ENCODE measurements around the gene RGS11.

RGS11 gene

GRCh38 chr16:305916-306626 lies 30.3 kb upstream of the RGS11 start:
- TF ChIP-seq FOXP2 (optimal IDR thresholded peaks at IDR 0.05; ENCODE audit: borderline replicate concordance, extremely low read depth, extremely low read length, insufficient read depth) (no peak), POLR2AphosphoS5 (IDR thresholded peaks at IDR 0.05; ENCODE audit: low read depth, low read length) (no peak), SIN3A (IDR thresholded peaks at IDR 0.05; ENCODE audit: borderline replicate concordance, insufficient read depth, low read length) (no peak), REST (IDR thresholded peaks at IDR 0.05; ENCODE audit: insufficient read depth in 1 of 2, low read depth in 2 of 2, low read length in 2 of 2) (no peak), TAF1 (IDR thresholded peaks at IDR 0.05; ENCODE audit: borderline replicate concordance, insufficient read depth, low read length) (no peak)

GRCh38 chr16:303760-304505 lies 28.2 kb upstream of the RGS11 start:
- no peak for TF ChIP-seq TAF1 (IDR thresholded peaks at IDR 0.05; ENCODE audit: borderline replicate concordance, insufficient read depth, low read length)
- no peak for TF ChIP-seq SIN3A (IDR thresholded peaks at IDR 0.05; ENCODE audit: borderline replicate concordance, insufficient read depth, low read length)
- no peak for TF ChIP-seq REST (IDR thresholded peaks at IDR 0.05; ENCODE audit: insufficient read depth in 1 of 2, low read depth in 2 of 2, low read length in 2 of 2)
- no peak for TF ChIP-seq FOXP2 (optimal IDR thresholded peaks at IDR 0.05; ENCODE audit: borderline replicate concordance, extremely low read depth, extremely low read length, insufficient read depth)
- TF ChIP-seq POLR2AphosphoS5 (IDR thresholded peaks at IDR 0.05; ENCODE audit: low read depth, low read length) = no peak

- TF ChIP-seq POLR2AphosphoS5 (IDR thresholded peaks at IDR 0.05; ENCODE audit: low read depth, low read length) (no peak), FOXP2 (optimal IDR thresholded peaks at IDR 0.05; ENCODE audit: borderline replicate concordance, extremely low read depth, extremely low read length, insufficient read depth) (no peak), TAF1 (IDR thresholded peaks at IDR 0.05; ENCODE audit: borderline replicate concordance, insufficient read depth, low read length) (no peak), REST (IDR thresholded peaks at IDR 0.05; ENCODE audit: insufficient read depth in 1 of 2, low read depth in 2 of 2, low read length in 2 of 2) (no peak), SIN3A (IDR thresholded peaks at IDR 0.05; ENCODE audit: borderline replicate concordance, insufficient read depth, low read length) (no peak)
These were observed 26.2 kb upstream of the RGS11 start for GRCh38 chr16:301950-302349.

- TF ChIP-seq REST (IDR thresholded peaks at IDR 0.05; ENCODE audit: insufficient read depth in 1 of 2, low read depth in 2 of 2, low read length in 2 of 2) (no peak), TAF1 (IDR thresholded peaks at IDR 0.05; ENCODE audit: borderline replicate concordance, insufficient read depth, low read length) (no peak), SIN3A (IDR thresholded peaks at IDR 0.05; ENCODE audit: borderline replicate concordance, insufficient read depth, low read length) (no peak), FOXP2 (optimal IDR thresholded peaks at IDR 0.05; ENCODE audit: borderline replicate concordance, extremely low read depth, extremely low read length, insufficient read depth) (no peak), POLR2AphosphoS5 (IDR thresholded peaks at IDR 0.05; ENCODE audit: low read depth, low read length) (no peak)
These were observed 25.5 kb upstream of the RGS11 start for GRCh38 chr16:301235-301634.

Data from PFSK-1 (cell line).